Endothelial cell (in vitro differentiated cells): ENCODE data around the gene FLT1. TPM values are rescaled to one million over a fixed set of nuclear protein-coding genes. Genes with fewer than 3 reads are reported as not detected.
A peak's percentile ranks its signal among the peaks of the same experiment; 100 is the strongest.

Source experiments
- DNase-seq: peaks from one replicate; pipeline ENCODE4 v3.0.0; 2021; ENCODE audit warnings: low spot score
- H3K27ac Mint-ChIP-seq: one replicate; pipeline ENCODE4 v1.8.0; 2021; ENCODE audit warnings: mixed read lengths, inconsistent platforms; ENCODE audit not compliant: unreplicated experiment
- H3K27me3 Mint-ChIP-seq: one replicate; pipeline ENCODE4 v1.8.0; 2021; ENCODE audit warnings: mild to moderate bottlenecking, moderate library complexity, mixed read lengths, inconsistent platforms; ENCODE audit not compliant: unreplicated experiment
- H3K36me3 Mint-ChIP-seq: one replicate; pipeline ENCODE4 v1.8.0; 2021; ENCODE audit warnings: mild to moderate bottlenecking, low read depth, mixed read lengths, inconsistent platforms; ENCODE audit not compliant: unreplicated experiment
- H3K4me1 Mint-ChIP-seq: one replicate; pipeline ENCODE4 v1.8.0; 2021; ENCODE audit warnings: mild to moderate bottlenecking, mixed read lengths, inconsistent platforms; ENCODE audit not compliant: unreplicated experiment
- H3K4me3 Mint-ChIP-seq: one replicate; pipeline ENCODE4 v1.8.0; 2021; ENCODE audit warnings: mild to moderate bottlenecking, mixed read lengths, inconsistent platforms; ENCODE audit not compliant: unreplicated experiment
- H3K9me3 Mint-ChIP-seq: one replicate; pipeline ENCODE4 v1.8.0; 2021; ENCODE audit warnings: mixed read lengths, inconsistent platforms; ENCODE audit not compliant: unreplicated experiment
- CTCF ChIP-seq: fragments of 200-600 bp; sonication (generic); IDR thresholded peaks from one replicate; pipeline ENCODE4 v1.5.0; 2021; ENCODE audit warnings: antibody characterized with exemption; ENCODE audit not compliant: unreplicated experiment
- total RNA-seq: library from RNA; stranded (reverse); fragmentation: NEBNext Ultra II Directional; extraction: Animal tissue kit (Norgen Biotek cat#: 25700); gene quantifications from one replicate; pipeline ENCODE4 v1.2.1, GENCODE V29; 2021; ENCODE audit not compliant: unreplicated experiment

FLT1 gene
- total RNA-seq, 1 donor from 2014 or later, result 759 TPM

DNA sequence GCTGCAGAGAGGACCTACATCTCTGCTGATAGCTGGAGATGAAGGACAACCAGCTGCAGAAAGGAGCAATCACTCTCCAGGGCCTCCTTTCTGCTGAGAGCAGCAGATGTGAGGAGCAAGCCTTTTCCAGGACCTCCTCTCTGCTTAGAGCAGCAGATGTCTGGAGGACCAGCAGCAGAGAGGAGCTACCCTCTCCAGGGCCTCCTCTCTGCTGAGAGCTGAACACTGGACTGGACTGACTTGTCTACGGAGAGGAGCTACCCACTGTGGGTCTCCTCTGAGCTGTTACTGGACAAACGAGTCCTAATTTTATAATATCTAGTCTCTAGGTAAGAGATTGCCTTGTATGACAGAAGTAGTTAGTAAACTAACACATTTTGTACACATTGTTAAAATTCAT is 40.8 kb upstream of the FLT1 start:
- no peak overlapping the region for H3K27ac Mint-ChIP-seq
- no peaks in the 10 kb centered on the region for H3K9me3 Mint-ChIP-seq
- peaks cover 14% of the 10 kb centered on the region for H3K27me3 Mint-ChIP-seq
- no peak for TF ChIP-seq CTCF
- DNase-seq, result no peak
- peaks cover 5% of the 10 kb centered on the region for H3K36me3 Mint-ChIP-seq
- H3K4me1 Mint-ChIP-seq, result peaks cover 19% of the 10 kb centered on the region
- H3K4me3 Mint-ChIP-seq, result no peak overlapping the region

GRCh38 chr13:28534801-28535200 is 39.9 kb upstream of the FLT1 start:
- H3K36me3 Mint-ChIP-seq, result peaks cover 5% of the 10 kb centered on the region

GRCh38 chr13:28534210-28534609 is 39.3 kb upstream of the FLT1 start:
- peak overlapping the region; percentile 28 for H3K4me3 Mint-ChIP-seq

More at GRCh38 chr13:28534801-28535200, 39.9 kb upstream of the FLT1 start:
- peaks cover 14% of the 10 kb centered on the region for H3K27me3 Mint-ChIP-seq
- peaks cover 19% of the 10 kb centered on the region for H3K4me1 Mint-ChIP-seq
- no peak for TF ChIP-seq CTCF
- no peak overlapping the region for H3K4me3 Mint-ChIP-seq
- no peak overlapping the region for H3K27ac Mint-ChIP-seq
- no peak for DNase-seq
- no peaks in the 10 kb centered on the region for H3K9me3 Mint-ChIP-seq

DNA sequence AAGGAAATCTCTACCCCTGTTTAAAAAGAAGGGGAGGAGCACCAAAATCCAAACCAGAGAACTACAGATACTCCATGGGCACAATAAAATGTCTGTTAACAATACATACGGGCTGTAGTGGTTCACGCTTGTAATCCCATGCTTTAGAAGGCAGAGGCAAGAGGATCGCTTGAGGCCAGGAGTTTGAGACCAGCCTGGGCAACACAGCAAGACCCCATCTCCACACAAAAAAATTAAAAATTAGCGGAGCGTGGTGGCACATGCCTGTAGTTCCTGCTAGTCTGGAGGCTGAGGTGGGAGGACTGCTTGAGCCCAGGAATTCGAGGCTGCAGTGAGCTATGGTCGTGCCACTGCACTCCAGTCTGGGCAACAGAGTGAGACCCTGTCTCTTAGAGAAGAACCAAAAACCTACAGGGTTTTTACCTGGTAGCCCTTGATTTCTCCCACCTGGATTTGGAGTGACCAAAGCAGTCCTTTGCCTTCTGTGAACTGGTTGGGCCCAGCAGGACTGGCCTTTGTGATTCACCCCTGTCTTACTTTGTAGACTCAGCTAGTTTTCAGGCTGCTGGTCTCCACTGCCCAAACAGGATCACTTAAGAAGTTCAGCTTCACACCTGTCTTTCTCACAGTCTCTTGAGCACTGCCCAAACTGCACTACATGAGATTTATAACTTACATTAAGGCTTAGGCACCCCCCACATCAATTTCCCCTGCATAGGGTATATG is 38.7 kb upstream of the FLT1 start:
- DNase-seq, result no peak
- H3K27ac Mint-ChIP-seq, result peak overlapping the region; percentile 97
- TF ChIP-seq CTCF, result no peak
- peaks cover 5% of the 10 kb centered on the region for H3K36me3 Mint-ChIP-seq
- peak overlapping the region; percentile 86 for H3K4me3 Mint-ChIP-seq
- no peaks in the 10 kb centered on the region for H3K9me3 Mint-ChIP-seq
- peaks cover 12% of the 10 kb centered on the region for H3K27me3 Mint-ChIP-seq
- peaks cover 22% of the 10 kb centered on the region for H3K4me1 Mint-ChIP-seq

More at GRCh38 chr13:28534210-28534609, 39.3 kb upstream of the FLT1 start:
- peak overlapping the region; percentile 97 for H3K27ac Mint-ChIP-seq
- peaks cover 19% of the 10 kb centered on the region for H3K4me1 Mint-ChIP-seq
- H3K9me3 Mint-ChIP-seq, result no peaks in the 10 kb centered on the region
- peaks cover 5% of the 10 kb centered on the region for H3K36me3 Mint-ChIP-seq
- peaks cover 14% of the 10 kb centered on the region for H3K27me3 Mint-ChIP-seq
- no peak for DNase-seq
- TF ChIP-seq CTCF, result no peak

DNA sequence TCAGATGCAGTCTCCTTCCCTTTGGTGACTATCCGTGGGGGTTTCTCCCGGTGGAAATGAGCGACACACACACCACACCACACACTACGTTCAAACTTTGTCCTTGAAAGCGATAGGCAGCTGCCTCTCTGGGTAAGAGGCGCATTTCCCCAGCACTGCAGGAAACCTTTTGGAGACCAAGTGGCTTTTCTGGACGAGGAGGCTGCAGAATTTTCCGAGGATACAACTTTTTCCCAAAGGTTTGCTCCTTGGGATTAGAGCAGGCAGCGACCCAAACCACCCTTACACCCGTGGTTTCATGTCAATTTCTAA is 38.2 kb upstream of the FLT1 start:
- Mint-ChIP-seq H3K9me3 (no peaks in the 10 kb centered on the region), H3K4me1 (peaks cover 25% of the 10 kb centered on the region), H3K27me3 (peaks cover 10% of the 10 kb centered on the region), H3K36me3 (peaks cover 5% of the 10 kb centered on the region), H3K27ac (peak overlapping the region; percentile 97), H3K4me3 (peak overlapping the region; percentile 86)
- no peak for TF ChIP-seq CTCF
- no peak for DNase-seq
